OCI-LY1 (cell line): ENCODE results near the gene NAALADL1.

Source experiments
- CTCF ChIP-seq: fragments of 200-600 bp; sonication (generic), shearing (Covaris generic); IDR thresholded peaks from 2 replicates; pipeline ENCODE4 v1.5.1; 2017; ENCODE audit warnings: mild to moderate bottlenecking, antibody characterized with exemption, low read length, moderate library complexity, mixed read lengths
- EZH2 ChIP-seq: fragments of 200-600 bp; sonication (generic), shearing (Covaris generic); IDR thresholded peaks from 2 replicates; pipeline ENCODE4 v1.8.0; 2017; ENCODE audit warnings: borderline replicate concordance, mixed run types, mild to moderate bottlenecking, antibody characterized with exemption, low read length, moderate library complexity, mixed read lengths

DNA sequence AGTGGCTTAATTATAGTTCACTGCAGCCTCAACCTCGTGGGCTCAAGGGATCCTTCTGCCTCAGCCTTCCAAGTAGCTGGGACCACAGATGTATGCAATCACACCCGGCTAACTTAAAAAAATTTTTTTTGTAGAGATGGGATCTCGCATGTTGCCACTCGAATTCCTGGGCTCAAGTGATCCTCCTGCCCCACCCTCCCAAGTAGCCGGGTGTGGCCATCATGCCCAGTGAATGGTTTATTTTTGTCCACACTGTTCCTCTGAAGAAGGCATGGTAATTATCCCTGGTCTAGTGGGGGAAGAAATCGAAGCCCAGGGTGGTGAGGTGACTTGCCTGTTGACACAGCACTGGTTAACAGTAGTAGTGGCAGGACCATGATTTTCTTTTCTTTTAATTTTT, 15.5 kb downstream of the NAALADL1 start:
- TF ChIP-seq CTCF (no peak), EZH2 (no peak)
